Endodermal cell (in vitro differentiated cells): ENCODE data around the gene GREB1. TPM values are rescaled to one million over a fixed set of nuclear protein-coding genes. Genes with fewer than 3 reads are reported as not detected.

ENCODE experiments used
- DNase-seq: peaks from one replicate; pipeline ENCODE4 v3.0.0-alpha.2; 2017
- H3K27ac ChIP-seq: 2 replicates; pipeline ENCODE4 v1.5.1; 2013; ENCODE audit warnings: mild to moderate bottlenecking, low read depth, low read length, moderate library complexity
- H3K27me3 ChIP-seq: 2 replicates; pipeline ENCODE4 v1.6.1; 2013; ENCODE audit warnings: mild to moderate bottlenecking, low read length, moderate library complexity; ENCODE audit not compliant: insufficient read depth, control insufficient read depth, poor library complexity, severe bottlenecking
- H3K36me3 ChIP-seq: 2 replicates; pipeline ENCODE4 v1.7.0; 2013; ENCODE audit warnings: mild to moderate bottlenecking, low read length, moderate library complexity; ENCODE audit not compliant: control insufficient read depth, insufficient read depth
- H3K4me1 ChIP-seq: one replicate; pipeline ENCODE4 v1.7.0; 2013; ENCODE audit warnings: low read length; ENCODE audit not compliant: control insufficient read depth, insufficient read depth
- H3K4me3 ChIP-seq: 2 replicates; pipeline ENCODE4 v1.5.1; 2013; ENCODE audit warnings: mild to moderate bottlenecking, low read length, moderate library complexity
- H3K9ac ChIP-seq: 2 replicates; pipeline ENCODE4 v1.6.1; 2013; ENCODE audit warnings: mild to moderate bottlenecking, low read length, moderate library complexity; ENCODE audit not compliant: poor library complexity, severe bottlenecking; ENCODE audit errors: extremely low read depth
- H3K9me3 ChIP-seq: 2 replicates; pipeline ENCODE4 v1.6.1; 2013; ENCODE audit warnings: mild to moderate bottlenecking, low read length, moderate library complexity; ENCODE audit not compliant: control insufficient read depth
- H3K27ac Mint-ChIP-seq: 2 replicates; pipeline ENCODE4 v1.8.0; 2020; ENCODE audit warnings: mixed read lengths
- H3K27me3 Mint-ChIP-seq: 2 replicates; pipeline ENCODE4 v1.8.0; 2021; ENCODE audit warnings: mild to moderate bottlenecking, mixed read lengths; ENCODE audit not compliant: insufficient read depth
- H3K36me3 Mint-ChIP-seq: 2 replicates; pipeline ENCODE4 v1.8.0; 2020; ENCODE audit warnings: low read depth, mixed read lengths
- H3K4me1 Mint-ChIP-seq: 2 replicates; pipeline ENCODE4 v1.8.0; 2020; ENCODE audit warnings: mixed read lengths
- H3K4me3 Mint-ChIP-seq: 2 replicates; pipeline ENCODE4 v1.8.0; 2020; ENCODE audit warnings: mild to moderate bottlenecking, moderate library complexity, mixed read lengths
- H3K9me3 Mint-ChIP-seq: 2 replicates; pipeline ENCODE4 v1.8.0; 2020; ENCODE audit warnings: mild to moderate bottlenecking, mixed read lengths
- WGBS, 2 experiments: methylation state at CpG; one replicate each; pipeline versions ENCODE4 v1.1.5 to v1.1.7; 2013; ENCODE audit warnings: missing lambda C conversion rate in 2 of 2, mixed read lengths in 1 of 2; ENCODE audit not compliant: insufficient coverage in 1 of 2, insufficient read length in 1 of 2; 5-methylcytosine and 5-hydroxymethylcytosine counted together
- total RNA-seq, 2 donors: library from RNA; stranded (reverse); fragmentation: NEBNext Ultra II Directional in 1 of 2; extraction: Animal tissue kit (Norgen Biotek cat#: 25700) in 1 of 2; gene quantifications; 2 replicates in 1 of 2; 3 replicates in 1 of 2; pipeline ENCODE4 v1.2.1, GENCODE V29; 2021
- TF ChIP-seq, protein P1 (sequence below): fragments of 200-600 bp; sonication (generic); conservative IDR thresholded peaks from 2 replicates; pipeline ENCODE4 v1.5.0; 2021; ENCODE audit warnings: antibody characterized with exemption, mild to moderate bottlenecking

GREB1 gene
- total RNA-seq, 2 donors from 2014 or later = 86.4 to 106 TPM

GRCh38 chr2:11553661-11554398 lies 20.0 kb downstream of the GREB1 start:
- H3K9me3 Mint-ChIP-seq = no peaks in the 10 kb centered on the region
- peak; percentile 38 for DNase-seq
- H3K4me3 ChIP-seq = no peak overlapping the region
- H3K9me3 ChIP-seq = no peaks in the 10 kb centered on the region
- 88 to 90% methylated on average over 9 to 10 of the region's 10 CpGs for WGBS, 2 experiments
- H3K9ac ChIP-seq = no peak overlapping the region
- H3K4me1 ChIP-seq = peaks cover 44% of the 10 kb centered on the region
- H3K27ac ChIP-seq = peak overlapping the region; percentile 62
- peaks cover 67% of the 10 kb centered on the region for H3K4me1 Mint-ChIP-seq
- H3K4me3 Mint-ChIP-seq = no peak overlapping the region
- TF ChIP-seq, protein P1, sequence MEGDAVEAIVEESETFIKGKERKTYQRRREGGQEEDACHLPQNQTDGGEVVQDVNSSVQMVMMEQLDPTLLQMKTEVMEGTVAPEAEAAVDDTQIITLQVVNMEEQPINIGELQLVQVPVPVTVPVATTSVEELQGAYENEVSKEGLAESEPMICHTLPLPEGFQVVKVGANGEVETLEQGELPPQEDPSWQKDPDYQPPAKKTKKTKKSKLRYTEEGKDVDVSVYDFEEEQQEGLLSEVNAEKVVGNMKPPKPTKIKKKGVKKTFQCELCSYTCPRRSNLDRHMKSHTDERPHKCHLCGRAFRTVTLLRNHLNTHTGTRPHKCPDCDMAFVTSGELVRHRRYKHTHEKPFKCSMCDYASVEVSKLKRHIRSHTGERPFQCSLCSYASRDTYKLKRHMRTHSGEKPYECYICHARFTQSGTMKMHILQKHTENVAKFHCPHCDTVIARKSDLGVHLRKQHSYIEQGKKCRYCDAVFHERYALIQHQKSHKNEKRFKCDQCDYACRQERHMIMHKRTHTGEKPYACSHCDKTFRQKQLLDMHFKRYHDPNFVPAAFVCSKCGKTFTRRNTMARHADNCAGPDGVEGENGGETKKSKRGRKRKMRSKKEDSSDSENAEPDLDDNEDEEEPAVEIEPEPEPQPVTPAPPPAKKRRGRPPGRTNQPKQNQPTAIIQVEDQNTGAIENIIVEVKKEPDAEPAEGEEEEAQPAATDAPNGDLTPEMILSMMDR = no peak
- H3K27me3 ChIP-seq = no peaks in the 10 kb centered on the region
- peaks cover 5% of the 10 kb centered on the region for H3K36me3 Mint-ChIP-seq
- H3K36me3 ChIP-seq = peaks cover 21% of the 10 kb centered on the region
- H3K27me3 Mint-ChIP-seq = no peaks in the 10 kb centered on the region
- no peak overlapping the region for H3K27ac Mint-ChIP-seq

DNA sequence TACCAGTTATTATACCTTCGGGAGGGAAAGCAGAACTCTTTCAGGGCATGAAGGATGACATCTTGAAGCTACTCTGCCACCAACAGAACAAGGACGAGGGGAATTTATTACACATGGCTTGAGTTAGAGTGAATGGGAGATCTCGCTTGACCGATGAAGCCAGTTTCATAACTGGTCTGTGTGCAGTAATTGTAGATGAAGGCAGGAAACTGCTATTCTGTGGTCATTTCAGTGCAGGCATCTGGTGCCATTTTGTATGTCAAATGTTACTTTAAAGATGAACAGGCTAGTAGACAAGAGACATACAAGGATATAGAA lies 20.5 kb downstream of the GREB1 start:
- no peak overlapping the region for H3K4me3 ChIP-seq
- no peaks in the 10 kb centered on the region for H3K27me3 ChIP-seq
- Mint-ChIP-seq H3K9me3 (no peaks in the 10 kb centered on the region), H3K27ac (no peak overlapping the region), H3K27me3 (no peaks in the 10 kb centered on the region), H3K4me3 (no peak overlapping the region), H3K36me3 (peaks cover 5% of the 10 kb centered on the region), H3K4me1 (peaks cover 68% of the 10 kb centered on the region)
- 85 to 96% methylated on average over 4 of the region's 4 CpGs for WGBS, 2 experiments
- H3K4me1 ChIP-seq = peaks cover 47% of the 10 kb centered on the region
- TF ChIP-seq, protein P1 = no peak
- peak overlapping the region; percentile 62 for H3K27ac ChIP-seq
- H3K9me3 ChIP-seq = no peaks in the 10 kb centered on the region
- H3K36me3 ChIP-seq = peaks cover 21% of the 10 kb centered on the region
- DNase-seq = no peak
- no peak overlapping the region for H3K9ac ChIP-seq

DNA sequence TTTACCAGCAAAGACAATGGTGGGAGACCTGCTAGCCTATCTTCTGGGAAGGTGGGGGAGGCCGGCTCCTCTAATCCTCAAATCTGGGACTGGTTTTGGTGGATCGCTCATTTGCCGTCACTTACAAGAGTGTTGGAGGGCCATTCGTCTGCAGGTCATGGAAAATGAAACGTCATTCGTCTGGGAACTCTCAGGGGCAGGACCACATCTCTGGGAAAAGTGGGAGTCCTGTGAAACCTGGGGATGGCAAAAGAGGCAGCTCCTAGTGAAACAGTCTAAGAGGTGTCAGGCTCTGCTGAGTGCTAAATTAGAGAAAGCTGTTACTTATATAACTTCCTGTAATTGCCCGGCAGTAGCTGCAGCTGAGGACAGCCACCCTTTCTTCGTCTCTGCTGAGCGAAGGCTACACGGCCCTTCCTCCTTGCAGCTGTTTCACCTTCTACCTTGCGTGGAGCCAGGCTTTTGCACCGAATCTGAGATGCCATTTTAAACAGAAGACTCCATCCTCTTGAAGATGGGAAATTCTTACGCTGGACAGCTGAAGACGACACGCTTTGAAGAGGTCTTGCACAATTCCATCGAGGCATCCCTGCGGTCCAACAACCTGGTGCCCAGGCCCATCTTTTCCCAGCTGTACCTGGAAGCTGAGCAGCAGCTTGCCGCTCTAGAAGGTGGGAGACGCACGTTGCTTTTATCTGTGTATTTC lies 22.4 kb downstream of the GREB1 start:
- Histone ChIP-seq H3K27ac (peak overlapping the region; percentile 1), H3K36me3 (peaks cover 34% of the 10 kb centered on the region), H3K4me1 (peaks cover 47% of the 10 kb centered on the region), H3K9me3 (no peaks in the 10 kb centered on the region), H3K4me3 (peak overlapping the region; percentile 87), H3K27me3 (no peaks in the 10 kb centered on the region), H3K9ac (peak overlapping the region; percentile 53)
- Mint-ChIP-seq H3K4me1 (peaks cover 61% of the 10 kb centered on the region), H3K27ac (peak overlapping the region; percentile 87), H3K9me3 (no peaks in the 10 kb centered on the region), H3K36me3 (peaks cover 13% of the 10 kb centered on the region), H3K4me3 (peak overlapping the region; percentile 61), H3K27me3 (no peaks in the 10 kb centered on the region)
- 85 to 87% methylated on average over 18 to 20 of the region's 20 CpGs for WGBS, 2 experiments
- TF ChIP-seq, protein P1 = no peak
- DNase-seq = peak; percentile 39
